ENCODE results near the gene TMEM94.

- TF ChIP-seq POLR2AphosphoS5 (IDR thresholded peaks at IDR 0.05), result no peak
- TF ChIP-seq CTCF (IDR thresholded peaks at IDR 0.05), result no peak
- TF ChIP-seq POLR2A (IDR thresholded peaks at IDR 0.05), result no peak
- TF ChIP-seq EP300 (IDR thresholded peaks at IDR 0.05), result no peak
Measured at GRCh38 chr17:75488693-75489510, 32.5 kb downstream of the TMEM94 start.

Data from gastroesophageal sphincter (tissue), 3 donors.